ENCODE data around the gene HMG20A. TPM values are rescaled to one million over a fixed set of nuclear protein-coding genes. Genes with fewer than 3 reads are reported as not detected.

The HMG20A gene
- total and polyA plus RNA-seq, 9 of the 15 experiments (the other 6 are each of a cell fraction or from before 2014, with no cell fraction given): 25.0 to 68.1 (median 38.9) TPM

DNA sequence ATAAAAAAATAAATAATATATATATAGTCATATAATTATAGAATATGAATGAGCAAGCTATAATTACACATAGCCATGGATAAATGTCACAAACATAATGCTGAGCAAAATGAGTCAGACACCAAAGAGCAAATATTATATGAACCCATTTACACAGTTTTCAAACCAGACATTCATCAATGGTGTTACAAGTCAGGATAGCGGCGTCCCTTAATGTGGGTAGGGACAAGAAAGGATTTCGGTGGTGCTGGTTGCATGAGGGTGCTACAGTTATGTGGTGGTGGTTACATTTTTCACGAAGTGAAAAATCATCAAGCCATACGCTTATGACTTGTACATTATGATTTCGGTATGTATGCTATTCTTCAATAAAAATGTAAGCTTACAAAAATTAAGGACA, 100.5 kb downstream of the HMG20A start:
- in situ Hi-C loops (cut with MboI): no loop called here
- no peaks in the 10 kb centered on the region; the same call in 1 of the 2 replicates for H4K20me1 ChIP-seq (replicated peaks; ENCODE audit: control insufficient read depth, insufficient read depth, low read length)
- WGBS (ENCODE audit: insufficient coverage, low coverage, missing lambda C conversion rate): 7% methylated on average over 6 of the region's 6 CpGs

More for the DNA sequence above, 100.5 kb downstream of the HMG20A start:
- H3K9me1 ChIP-seq (ENCODE audit: control insufficient read depth, insufficient read depth, low read length): no peaks in the 10 kb centered on the region
- no peak overlapping the region for H3K4me3 ChIP-seq
- H3K36me3 ChIP-seq (ENCODE audit: control insufficient read depth, insufficient read depth, low read length): no peaks in the 10 kb centered on the region
- no TSS peak for BruUV-seq (replicated peaks)
- no peak overlapping the region for H2AFZ ChIP-seq (ENCODE audit: low read depth, low read length)
- ChIA-PET POLR2A (no interaction called here), CTCF (ENCODE audit: low intra/inter-chr PET ratio) (no interaction called here)
- intact Hi-C loops (cut with micrococcal nuclease): no loop called here
- H3K4me1 ChIP-seq (replicated peaks in 1 of 2; ENCODE audit: control insufficient read depth in 2 of 2, insufficient read depth in 2 of 2, low read length in 2 of 2): 0 out of 5 replicates have a peak, but pooled peaks cover 0 to 3% of the 10 kb centered on the region in 2 experiments
- no peak overlapping the region for H3K9ac ChIP-seq (ENCODE audit: insufficient read depth in 1 of 2, low read depth in 2 of 2, low read length in 2 of 2)
- H3K9me3 ChIP-seq (replicated peaks; ENCODE audit: control insufficient read depth, insufficient read depth, low read depth, low read length): no peaks in the 10 kb centered on the region
- TF ChIP-seq, protein P1, sequence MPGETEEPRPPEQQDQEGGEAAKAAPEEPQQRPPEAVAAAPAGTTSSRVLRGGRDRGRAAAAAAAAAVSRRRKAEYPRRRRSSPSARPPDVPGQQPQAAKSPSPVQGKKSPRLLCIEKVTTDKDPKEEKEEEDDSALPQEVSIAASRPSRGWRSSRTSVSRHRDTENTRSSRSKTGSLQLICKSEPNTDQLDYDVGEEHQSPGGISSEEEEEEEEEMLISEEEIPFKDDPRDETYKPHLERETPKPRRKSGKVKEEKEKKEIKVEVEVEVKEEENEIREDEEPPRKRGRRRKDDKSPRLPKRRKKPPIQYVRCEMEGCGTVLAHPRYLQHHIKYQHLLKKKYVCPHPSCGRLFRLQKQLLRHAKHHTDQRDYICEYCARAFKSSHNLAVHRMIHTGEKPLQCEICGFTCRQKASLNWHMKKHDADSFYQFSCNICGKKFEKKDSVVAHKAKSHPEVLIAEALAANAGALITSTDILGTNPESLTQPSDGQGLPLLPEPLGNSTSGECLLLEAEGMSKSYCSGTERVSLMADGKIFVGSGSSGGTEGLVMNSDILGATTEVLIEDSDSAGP (CRISPR knock-in tag; IDR thresholded peaks at IDR 0.05): no peak
- TF ChIP-seq, protein P2, sequence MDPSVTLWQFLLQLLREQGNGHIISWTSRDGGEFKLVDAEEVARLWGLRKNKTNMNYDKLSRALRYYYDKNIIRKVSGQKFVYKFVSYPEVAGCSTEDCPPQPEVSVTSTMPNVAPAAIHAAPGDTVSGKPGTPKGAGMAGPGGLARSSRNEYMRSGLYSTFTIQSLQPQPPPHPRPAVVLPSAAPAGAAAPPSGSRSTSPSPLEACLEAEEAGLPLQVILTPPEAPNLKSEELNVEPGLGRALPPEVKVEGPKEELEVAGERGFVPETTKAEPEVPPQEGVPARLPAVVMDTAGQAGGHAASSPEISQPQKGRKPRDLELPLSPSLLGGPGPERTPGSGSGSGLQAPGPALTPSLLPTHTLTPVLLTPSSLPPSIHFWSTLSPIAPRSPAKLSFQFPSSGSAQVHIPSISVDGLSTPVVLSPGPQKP (CRISPR knock-in tag; IDR thresholded peaks at IDR 0.05): no peak
- TF ChIP-seq HMG20A (CRISPR knock-in tag; conservative IDR thresholded peaks at IDR 0.05): no peak
- no peak for TF ChIP-seq ZKSCAN3 (CRISPR knock-in tag; IDR thresholded peaks at IDR 0.05)
- TF ChIP-seq HNRNPH1 (optimal IDR thresholded peaks at IDR 0.05; ENCODE audit: low read depth, low read length): no peak
- no peak for TF ChIP-seq HOXB6 (CRISPR knock-in tag; IDR thresholded peaks at IDR 0.05; ENCODE audit: borderline replicate concordance)
- no peak for TF ChIP-seq HNRNPL (IDR thresholded peaks at IDR 0.05; ENCODE audit: low read depth, low read length)
- TF ChIP-seq ARID2 (IDR thresholded peaks at IDR 0.05): no peak
- H3K79me2 ChIP-seq (ENCODE audit: control insufficient read depth, insufficient read depth, low read length): no peaks in the 10 kb centered on the region
- no peak for ATAC-seq
- no peak overlapping the region for H3K27ac ChIP-seq (ENCODE audit: extremely low read depth, low read depth, low read length)
- DNase-seq (ENCODE audit: extremely low read depth in 1 of 4, low spot score in 3 of 4): no peak
- peaks cover 12 to 35% of the 10 kb centered on the region in 2 experiments; a peak in 3 of 5 replicates for H3K27me3 ChIP-seq (ENCODE audit: control insufficient read depth in 2 of 2, insufficient read depth in 2 of 2, low read length in 2 of 2)
- H3K4me2 ChIP-seq (ENCODE audit: insufficient read depth, low read length): no peak overlapping the region
- FAIRE-seq: no peak
